IPS-15b (cell line): ENCODE results near the gene CRHBP.
"Not testable (repeated sequence)": the region's sequence is repeated elsewhere in the genome, so short reads cannot be mapped to it uniquely, and the experiment has no call there.

Experiments used
- H3K27me3 ChIP-seq: one replicate; pipeline ENCODE4 v1.6.1; 2013; ENCODE audit warnings: low read length; ENCODE audit not compliant: control insufficient read depth, insufficient read depth
- H3K36me3 ChIP-seq: one replicate; pipeline ENCODE4 v1.6.1; 2013; ENCODE audit warnings: low read length; ENCODE audit not compliant: control insufficient read depth, insufficient read depth
- H3K4me1 ChIP-seq: one replicate; pipeline ENCODE4 v1.6.1; 2013; ENCODE audit warnings: mild to moderate bottlenecking, low read length; ENCODE audit not compliant: control insufficient read depth, insufficient read depth
- H3K4me3 ChIP-seq: one replicate; pipeline ENCODE4 v1.5.1; 2013; ENCODE audit warnings: low read depth, low read length
- H3K9ac ChIP-seq: one replicate; pipeline ENCODE4 v1.6.1; 2013; ENCODE audit warnings: low read depth, mild to moderate bottlenecking, low read length
- H3K9me3 ChIP-seq: one replicate; pipeline ENCODE4 v1.6.1; 2013; ENCODE audit warnings: mild to moderate bottlenecking, low read length; ENCODE audit not compliant: control insufficient read depth, insufficient read depth

The CRHBP gene

GRCh38 chr5:76964060-76964459 is 11.2 kb downstream of the CRHBP start:
- peaks cover 3% of the 10 kb centered on the region for H3K4me1 ChIP-seq
- no peak overlapping the region for H3K9ac ChIP-seq
- H3K27me3 ChIP-seq, result no peaks in the 10 kb centered on the region
- H3K9me3 ChIP-seq, result no peaks in the 10 kb centered on the region
- H3K36me3 ChIP-seq, result no peaks in the 10 kb centered on the region
- no peak overlapping the region for H3K4me3 ChIP-seq

GRCh38 chr5:76971511-76971910 is 18.7 kb downstream of the CRHBP start:
- no peak overlapping the region for H3K9ac ChIP-seq
- no peaks in the 10 kb centered on the region for H3K36me3 ChIP-seq
- no peaks in the 10 kb centered on the region for H3K4me1 ChIP-seq
- H3K9me3 ChIP-seq, result no peaks in the 10 kb centered on the region
- H3K27me3 ChIP-seq, result no peaks in the 10 kb centered on the region
- no peak overlapping the region for H3K4me3 ChIP-seq

- H3K4me3 ChIP-seq, result no peak overlapping the region
- H3K27me3 ChIP-seq, result no peaks in the 10 kb centered on the region
- H3K9ac ChIP-seq, result no peak overlapping the region
- H3K36me3 ChIP-seq, result no peaks in the 10 kb centered on the region
- no peaks in the 10 kb centered on the region for H3K4me1 ChIP-seq
- no peaks in the 10 kb centered on the region for H3K9me3 ChIP-seq
Observed at GRCh38 chr5:76972689-76973088, 19.8 kb downstream of the CRHBP start.

GRCh38 chr5:76974785-76975184 is 21.9 kb downstream of the CRHBP start:
- Histone ChIP-seq H3K36me3 (no peaks in the 10 kb centered on the region), H3K4me3 (no peak overlapping the region), H3K27me3 (no peaks in the 10 kb centered on the region), H3K9me3 (no peaks in the 10 kb centered on the region), H3K9ac (no peak overlapping the region), H3K4me1 (no peaks in the 10 kb centered on the region)

- no peak overlapping the region for H3K4me3 ChIP-seq
- no peaks in the 10 kb centered on the region for H3K27me3 ChIP-seq
- H3K9me3 ChIP-seq, result no peaks in the 10 kb centered on the region
- no peak overlapping the region for H3K9ac ChIP-seq
- no peaks in the 10 kb centered on the region for H3K4me1 ChIP-seq
- H3K36me3 ChIP-seq, result no peaks in the 10 kb centered on the region
Observed at GRCh38 chr5:76978869-76979268, 26.0 kb downstream of the CRHBP start.

- H3K4me3 ChIP-seq, result no peak overlapping the region
- no peaks in the 10 kb centered on the region for H3K27me3 ChIP-seq
- H3K4me1 ChIP-seq, result no peaks in the 10 kb centered on the region
- no peaks in the 10 kb centered on the region for H3K9me3 ChIP-seq
- H3K9ac ChIP-seq, result no peak overlapping the region
- no peaks in the 10 kb centered on the region for H3K36me3 ChIP-seq
Observed at GRCh38 chr5:76980518-76981144, 27.8 kb downstream of the CRHBP start.

GRCh38 chr5:76982450-76982849 is 29.6 kb downstream of the CRHBP start:
- Histone ChIP-seq H3K9ac (no peak overlapping the region), H3K9me3 (no peaks in the 10 kb centered on the region), H3K27me3 (no peaks in the 10 kb centered on the region), H3K36me3 (no peaks in the 10 kb centered on the region), H3K4me1 (no peaks in the 10 kb centered on the region), H3K4me3 (no peak overlapping the region)

GRCh38 chr5:76983468-76983867 is 30.6 kb downstream of the CRHBP start:
- no peaks in the 10 kb centered on the region for H3K36me3 ChIP-seq
- H3K4me1 ChIP-seq, result no peaks in the 10 kb centered on the region
- no peaks in the 10 kb centered on the region for H3K9me3 ChIP-seq

GRCh38 chr5:76986825-76987526 is 34.1 kb downstream of the CRHBP start:
- Histone ChIP-seq H3K4me1 (no peaks in the 10 kb centered on the region), H3K9ac (no peak overlapping the region), H3K9me3 (no peaks in the 10 kb centered on the region), H3K4me3 (no peak overlapping the region), H3K27me3 (no peaks in the 10 kb centered on the region), H3K36me3 (no peaks in the 10 kb centered on the region)

More at GRCh38 chr5:76983468-76983867, 30.6 kb downstream of the CRHBP start:
- Histone ChIP-seq H3K4me3 (no peak overlapping the region), H3K27me3 (no peaks in the 10 kb centered on the region), H3K9ac (no peak overlapping the region)

GRCh38 chr5:76990899-76991459 is 38.1 kb downstream of the CRHBP start:
- Histone ChIP-seq H3K9me3 (no peaks in the 10 kb centered on the region), H3K9ac (no peak overlapping the region), H3K36me3 (no peaks in the 10 kb centered on the region), H3K27me3 (no peaks in the 10 kb centered on the region), H3K4me3 (no peak overlapping the region), H3K4me1 (no peaks in the 10 kb centered on the region)

GRCh38 chr5:76993436-76993835 is 40.6 kb downstream of the CRHBP start:
- H3K36me3 ChIP-seq, H3K27me3 ChIP-seq, H3K9ac ChIP-seq, H3K9me3 ChIP-seq, H3K4me1 ChIP-seq, H3K4me3 ChIP-seq: not testable (repeated sequence)

GRCh38 chr5:76994337-76994736 is 41.5 kb downstream of the CRHBP start:
- no peaks in the 10 kb centered on the region for H3K36me3 ChIP-seq
- no peaks in the 10 kb centered on the region for H3K27me3 ChIP-seq
- H3K4me1 ChIP-seq, result no peaks in the 10 kb centered on the region
- H3K9me3 ChIP-seq, result no peaks in the 10 kb centered on the region
- no peak overlapping the region for H3K9ac ChIP-seq
- no peak overlapping the region for H3K4me3 ChIP-seq
